Tibial nerve (tissue), 4 donors: Measurements from ENCODE around the gene COMMD2.

Source experiments
- EP300 ChIP-seq, 2 donors: sonication (generic); formaldehyde crosslinking; IDR thresholded peaks; one replicate each; pipeline ENCODE4 v1.6.1; 2017; ENCODE audit warnings: antibody characterized with exemption in 2 of 2, mild to moderate bottlenecking in 1 of 2
- POLR2A ChIP-seq, 2 donors: fragments of 450-650 bp; IDR thresholded peaks; one replicate each; pipeline ENCODE4 v1.6.1; 2017; ENCODE audit warnings: antibody characterized with exemption in 2 of 2, mild to moderate bottlenecking in 2 of 2, moderate library complexity in 2 of 2
- TF ChIP-seq, protein P1 (sequence below), 5 experiments: fragments of 200-600 bp in 3 of 5; fragments of 450-650 bp in 2 of 5; sonication (generic) in 3 of 5; IDR thresholded peaks; one replicate each; pipeline ENCODE4 v1.5.1; 2016 to 2019; ENCODE audit warnings: antibody characterized with exemption in 5 of 5, mild to moderate bottlenecking in 3 of 5, moderate library complexity in 2 of 5

- TF ChIP-seq EP300 (IDR thresholded peaks at IDR 0.05) = no peak
- TF ChIP-seq, protein P1, sequence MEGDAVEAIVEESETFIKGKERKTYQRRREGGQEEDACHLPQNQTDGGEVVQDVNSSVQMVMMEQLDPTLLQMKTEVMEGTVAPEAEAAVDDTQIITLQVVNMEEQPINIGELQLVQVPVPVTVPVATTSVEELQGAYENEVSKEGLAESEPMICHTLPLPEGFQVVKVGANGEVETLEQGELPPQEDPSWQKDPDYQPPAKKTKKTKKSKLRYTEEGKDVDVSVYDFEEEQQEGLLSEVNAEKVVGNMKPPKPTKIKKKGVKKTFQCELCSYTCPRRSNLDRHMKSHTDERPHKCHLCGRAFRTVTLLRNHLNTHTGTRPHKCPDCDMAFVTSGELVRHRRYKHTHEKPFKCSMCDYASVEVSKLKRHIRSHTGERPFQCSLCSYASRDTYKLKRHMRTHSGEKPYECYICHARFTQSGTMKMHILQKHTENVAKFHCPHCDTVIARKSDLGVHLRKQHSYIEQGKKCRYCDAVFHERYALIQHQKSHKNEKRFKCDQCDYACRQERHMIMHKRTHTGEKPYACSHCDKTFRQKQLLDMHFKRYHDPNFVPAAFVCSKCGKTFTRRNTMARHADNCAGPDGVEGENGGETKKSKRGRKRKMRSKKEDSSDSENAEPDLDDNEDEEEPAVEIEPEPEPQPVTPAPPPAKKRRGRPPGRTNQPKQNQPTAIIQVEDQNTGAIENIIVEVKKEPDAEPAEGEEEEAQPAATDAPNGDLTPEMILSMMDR (IDR thresholded peaks at IDR 0.05) = peak in 1 of 5 experiments; percentile 1
- TF ChIP-seq POLR2A (IDR thresholded peaks at IDR 0.05) = no peak
These were observed 473 bp upstream of the COMMD2 start for GRCh38 chr3:149752788-149753136.
